Sigmoid colon (tissue), 7 donors: Measurements from ENCODE around the gene LPP. TPM values are rescaled to one million over a fixed set of nuclear protein-coding genes. Genes with fewer than 3 reads are reported as not detected.

ENCODE experiments used
- DNase-seq: peaks from one replicate; pipeline ENCODE4 v3.0.0-alpha.2; 2019
- H3K27ac ChIP-seq, 4 donors: fragments of 200-600 bp; sonication (generic); one replicate each; pipeline ENCODE4 v1.5.1; 2016 to 2019; ENCODE audit warnings: mild to moderate bottlenecking in 1 of 4
- H3K27me3 ChIP-seq, 3 donors: fragments of 200-600 bp; sonication (generic); one replicate each; pipeline ENCODE4 v1.5.1; 2019; ENCODE audit warnings: mild to moderate bottlenecking in 1 of 3
- H3K36me3 ChIP-seq, 4 donors: fragments of 200-600 bp; sonication (generic); one replicate each; pipeline ENCODE4 v1.5.1; 2016 to 2019
- H3K4me1 ChIP-seq, 4 donors: fragments of 200-600 bp; sonication (generic); one replicate each; pipeline ENCODE4 v1.5.1; 2017 to 2019
- H3K4me3 ChIP-seq, 4 donors: fragments of 200-600 bp; sonication (generic); one replicate each; pipeline ENCODE4 v1.5.1; 2017 to 2019; ENCODE audit warnings: mild to moderate bottlenecking in 2 of 4, moderate library complexity in 1 of 4
- H3K9me3 ChIP-seq, 4 donors: fragments of 200-600 bp in 3 of 4; sonication (generic) in 3 of 4; one replicate each; pipeline versions ENCODE4 v1.5.1 to v1.6.1; 2013 to 2019
- CTCF ChIP-seq, 4 experiments: fragments of 450-650 bp in 3 of 4; fragments of 200-600 bp in 1 of 4; IDR thresholded peaks; one replicate each; pipeline ENCODE4 v1.5.1; 2016 to 2019; ENCODE audit warnings: antibody characterized with exemption in 4 of 4, mild to moderate bottlenecking in 3 of 4, moderate library complexity in 2 of 4
- EP300 ChIP-seq, 4 donors: sonication (generic); formaldehyde crosslinking; IDR thresholded peaks; one replicate each; pipeline ENCODE4 v1.6.1; 2017; ENCODE audit warnings: antibody characterized with exemption in 4 of 4
- POLR2A ChIP-seq, 2 donors: fragments of 450-650 bp; IDR thresholded peaks; one replicate each; pipeline ENCODE4 v1.6.1; 2016; ENCODE audit warnings: antibody characterized with exemption in 2 of 2, mild to moderate bottlenecking in 2 of 2, moderate library complexity in 2 of 2
- POLR2AphosphoS5 ChIP-seq, 4 donors: sonication (generic); formaldehyde crosslinking; IDR thresholded peaks; one replicate each; pipeline ENCODE4 v1.6.1; 2017; ENCODE audit warnings: antibody characterized with exemption in 4 of 4
- WGBS, 2 donors: extraction: QIAGEN DNeasy Blood & Tissue Kit; methylation state at CpG; one replicate each; pipeline ENCODE4 v1.1.7; 2013; 5-methylcytosine and 5-hydroxymethylcytosine counted together
- intact Hi-C: fragments of 100-400 bp; cut with DNase I; formaldehyde crosslinking; loops from one replicate; pipeline ENCODE4 v1.15.1; 2023
- polyA plus RNA-seq, 3 donors: library from polyadenylated mRNA; stranded (reverse); fragments of 200-250 nt; gene quantifications; one replicate each; pipeline ENCODE4 v1.2.3, GENCODE V29; 2013
- total RNA-seq, 4 donors: library from RNA; depleted of rRNA; stranded (reverse); fragments of >200 nt; gene quantifications; one replicate each; pipeline ENCODE4 v1.1.0, GENCODE V29; 2016
- donor health status: healthy with polysubstance abuse.
- donor health status: Bipolar disorder and iron deficiency.
- donor health status: healthy.

The LPP gene
- total and polyA plus RNA-seq, 7 donors: 5.3 to 1,773 (median 824) TPM

GRCh38 chr3:188241072-188241471, 87.1 kb downstream of the LPP start:
- peaks cover 0 to 6% (median 0%) of the 10 kb centered on the region in 4 donors for H3K36me3 ChIP-seq
- peak overlapping the region in 2 of 4 donors; percentile 2 to 18 for H3K4me3 ChIP-seq
- 74 to 75% methylated on average over 7 of the region's 7 CpGs for WGBS, 2 donors
- H3K9me3 ChIP-seq: no peaks in the 10 kb centered on the region
- TF ChIP-seq POLR2AphosphoS5 (IDR thresholded peaks at IDR 0.05): peak; percentile 54 to 80 (median 68)
- TF ChIP-seq POLR2A (IDR thresholded peaks at IDR 0.05): no peak
- TF ChIP-seq EP300 (IDR thresholded peaks at IDR 0.05): peak in 2 of 4 donors; percentile 62 to 66
- peaks cover 0 to 97% (median 88%) of the 10 kb centered on the region in 4 donors for H3K4me1 ChIP-seq
- peak overlapping the region; percentile 70 to 97 (median 83) for H3K27ac ChIP-seq
- intact Hi-C loops: no loop called here
- H3K27me3 ChIP-seq: no peaks in the 10 kb centered on the region
- DNase-seq: peak; percentile 85

- no peak for DNase-seq
- Histone ChIP-seq H3K36me3 (peaks cover 0 to 6% (median 0%) of the 10 kb centered on the region in 4 donors), H3K4me1 (peaks cover 0 to 98% (median 91%) of the 10 kb centered on the region in 4 donors), H3K27me3 (no peaks in the 10 kb centered on the region), H3K4me3 (no peak overlapping the region), H3K27ac (peak overlapping the region; percentile 70 to 97 (median 83)), H3K9me3 (no peaks in the 10 kb centered on the region)
- 90 to 95% methylated on average over 3 of the region's 3 CpGs for WGBS, 2 donors
- TF ChIP-seq CTCF (IDR thresholded peaks at IDR 0.05) (no peak), EP300 (IDR thresholded peaks at IDR 0.05) (no peak), POLR2A (IDR thresholded peaks at IDR 0.05) (no peak)
- intact Hi-C loops: no loop called here
These were observed 87.9 kb downstream of the LPP start for GRCh38 chr3:188241883-188242282.

GRCh38 chr3:188242436-188243123, 88.6 kb downstream of the LPP start:
- WGBS, 2 donors: 71 to 87% methylated on average over 3 of the region's 3 CpGs
- Histone ChIP-seq H3K9me3 (no peaks in the 10 kb centered on the region), H3K27me3 (no peaks in the 10 kb centered on the region), H3K36me3 (peaks cover 0 to 6% (median 0%) of the 10 kb centered on the region in 4 donors), H3K27ac (peak overlapping the region; percentile 70 to 97 (median 83)), H3K4me3 (no peak overlapping the region), H3K4me1 (peaks cover 0 to 98% (median 94%) of the 10 kb centered on the region in 4 donors)
- TF ChIP-seq POLR2AphosphoS5 (IDR thresholded peaks at IDR 0.05): peak in 1 of 4 donors; percentile 33
- no peak for TF ChIP-seq POLR2A (IDR thresholded peaks at IDR 0.05)
- TF ChIP-seq CTCF (IDR thresholded peaks at IDR 0.05): no peak
- TF ChIP-seq EP300 (IDR thresholded peaks at IDR 0.05): no peak
- intact Hi-C loops: no loop called here
- no peak for DNase-seq

- Histone ChIP-seq H3K9me3 (no peaks in the 10 kb centered on the region), H3K4me3 (no peak overlapping the region), H3K4me1 (peaks cover 0 to 98% (median 93%) of the 10 kb centered on the region in 4 donors), H3K27me3 (no peaks in the 10 kb centered on the region), H3K36me3 (peaks cover 0 to 6% (median 0%) of the 10 kb centered on the region in 4 donors), H3K27ac (peak overlapping the region; percentile 70 to 97 (median 83))
- WGBS, 2 donors: 85 to 89% methylated on average over 9 of the region's 9 CpGs
- TF ChIP-seq POLR2AphosphoS5 (IDR thresholded peaks at IDR 0.05) (peak in 1 of 4 donors; percentile 12), POLR2A (IDR thresholded peaks at IDR 0.05) (no peak)
- DNase-seq: no peak
- intact Hi-C loops: no loop called here
These were observed 89.3 kb downstream of the LPP start for GRCh38 chr3:188243124-188243795.

GRCh38 chr3:188244395-188244861, 90.5 kb downstream of the LPP start:
- Histone ChIP-seq H3K27ac (peak overlapping the region; percentile 70 to 97 (median 83)), H3K4me3 (no peak overlapping the region), H3K4me1 (peaks cover 0 to 98% (median 91%) of the 10 kb centered on the region in 4 donors), H3K36me3 (peaks cover 0 to 5% (median under 1%) of the 10 kb centered on the region in 4 donors), H3K27me3 (no peaks in the 10 kb centered on the region), H3K9me3 (no peaks in the 10 kb centered on the region)
- intact Hi-C loops: no loop called here
- TF ChIP-seq POLR2A (IDR thresholded peaks at IDR 0.05) (no peak), POLR2AphosphoS5 (IDR thresholded peaks at IDR 0.05) (peak in 1 of 4 donors; percentile 6)
- WGBS, 2 donors: 76 to 79% methylated on average over 2 of the region's 2 CpGs
- no peak for DNase-seq

GRCh38 chr3:188246905-188247304, 92.9 kb downstream of the LPP start:
- Histone ChIP-seq H3K27me3 (no peaks in the 10 kb centered on the region), H3K36me3 (peaks cover 0 to 5% (median 0%) of the 10 kb centered on the region in 4 donors), H3K4me3 (no peak overlapping the region), H3K9me3 (no peaks in the 10 kb centered on the region), H3K4me1 (peaks cover 0 to 76% (median 67%) of the 10 kb centered on the region in 4 donors), H3K27ac (peak overlapping the region; percentile 55 to 97 (median 83))
- 82 to 84% methylated on average over 2 of the region's 2 CpGs for WGBS, 2 donors
- no peak for TF ChIP-seq CTCF (IDR thresholded peaks at IDR 0.05)
- no peak for TF ChIP-seq EP300 (IDR thresholded peaks at IDR 0.05)
- peak in 1 of 4 donors; percentile 15 for TF ChIP-seq POLR2AphosphoS5 (IDR thresholded peaks at IDR 0.05)
- TF ChIP-seq POLR2A (IDR thresholded peaks at IDR 0.05): no peak
- intact Hi-C loops: no loop called here
- DNase-seq: no peak
